Measurements from ENCODE around the gene CFL1. TPM values are rescaled to one million over a fixed set of nuclear protein-coding genes. Genes with fewer than 3 reads are reported as not detected.
A peak's percentile ranks its signal among the peaks of the same experiment; 100 is the strongest.
"Not testable (repeated sequence)": the region's sequence is repeated elsewhere in the genome, so short reads cannot be mapped to it uniquely, and the experiment has no call there.

CFL1 gene
- total RNA-seq, 1 donor from 2014 or later = 1,020 TPM

DNA sequence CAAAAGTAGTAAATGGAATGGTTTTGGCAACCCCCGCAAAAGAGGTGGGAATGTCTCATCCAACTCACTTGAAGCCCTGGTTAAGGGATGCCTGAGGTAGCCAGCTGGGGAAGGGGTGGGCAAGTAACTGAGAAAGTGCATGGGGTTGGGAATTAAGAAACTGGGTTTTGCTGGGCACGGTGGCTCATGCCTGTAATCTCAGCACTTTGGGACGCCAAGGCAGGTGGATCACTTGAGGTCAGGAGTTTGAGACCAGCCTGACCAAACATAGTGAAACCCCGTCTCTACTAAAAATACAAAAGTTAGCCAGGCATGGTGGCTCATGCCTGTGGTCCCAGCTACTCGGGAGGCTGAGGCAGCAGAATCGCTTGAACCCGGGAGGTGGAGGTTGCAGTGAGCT lies 9.3 kb downstream of the CFL1 start:
- DNase-seq (ENCODE audit: low spot score); H3K9me3 Mint-ChIP-seq; intact Hi-C loops (cut with micrococcal nuclease); H3K4me3 Mint-ChIP-seq; H3K4me1 Mint-ChIP-seq (ENCODE audit: low read depth); H3K27ac Mint-ChIP-seq; H3K27me3 Mint-ChIP-seq (ENCODE audit: insufficient read depth): not testable (repeated sequence)
- H3K36me3 Mint-ChIP-seq (ENCODE audit: low read depth) = peaks cover 24% of the 10 kb centered on the region

- Mint-ChIP-seq H3K27ac (no peak overlapping the region), H3K9me3 (peaks cover 9% of the 10 kb centered on the region), H3K4me3 (no peak overlapping the region), H3K27me3 (ENCODE audit: insufficient read depth) (peaks cover 1% of the 10 kb centered on the region), H3K36me3 (ENCODE audit: low read depth) (peaks cover 15% of the 10 kb centered on the region), H3K4me1 (ENCODE audit: low read depth) (no peaks in the 10 kb centered on the region)
- DNase-seq (ENCODE audit: low spot score) = no peak
- intact Hi-C loops (cut with micrococcal nuclease) = no loop called here
Measured at GRCh38 chr11:65847746-65848145, 10.2 kb downstream of the CFL1 start.

- H3K4me1 Mint-ChIP-seq (ENCODE audit: low read depth) = no peaks in the 10 kb centered on the region
- peaks cover 1% of the 10 kb centered on the region for H3K27me3 Mint-ChIP-seq (ENCODE audit: insufficient read depth)
- no peaks in the 10 kb centered on the region for H3K36me3 Mint-ChIP-seq (ENCODE audit: low read depth)
- intact Hi-C loops (cut with micrococcal nuclease) = no loop called here
- no peaks in the 10 kb centered on the region for H3K9me3 Mint-ChIP-seq
- no peak overlapping the region for H3K4me3 Mint-ChIP-seq
- DNase-seq (ENCODE audit: low spot score) = no peak
- no peak overlapping the region for H3K27ac Mint-ChIP-seq
Measured at GRCh38 chr11:65844231-65844872, 13.6 kb downstream of the CFL1 start.

DNA sequence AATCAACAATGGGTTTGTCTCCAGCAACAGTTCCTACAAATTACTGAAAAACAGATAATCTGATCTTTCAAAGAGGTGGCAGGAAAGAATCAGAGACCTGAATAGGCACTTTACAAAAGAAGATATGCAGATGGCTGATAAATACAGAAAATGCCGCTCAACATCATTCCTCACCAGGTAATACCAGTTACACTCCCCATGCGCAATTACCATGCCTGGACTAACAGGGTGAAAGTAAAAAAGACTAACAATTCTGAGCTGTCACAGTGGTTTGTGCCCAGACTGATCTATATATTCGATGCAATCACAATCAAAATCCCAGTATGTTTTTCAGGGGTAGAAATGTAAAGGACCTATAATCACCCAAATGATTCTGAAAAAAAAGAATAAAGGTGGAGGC lies 14.2 kb downstream of the CFL1 start:
- no peaks in the 10 kb centered on the region for H3K9me3 Mint-ChIP-seq
- no peaks in the 10 kb centered on the region for H3K36me3 Mint-ChIP-seq (ENCODE audit: low read depth)
- no peak for DNase-seq (ENCODE audit: low spot score)
- no peak overlapping the region for H3K27ac Mint-ChIP-seq
- H3K27me3 Mint-ChIP-seq (ENCODE audit: insufficient read depth) = peaks cover 1% of the 10 kb centered on the region
- intact Hi-C loops (cut with micrococcal nuclease) = no loop called here
- no peaks in the 10 kb centered on the region for H3K4me1 Mint-ChIP-seq (ENCODE audit: low read depth)
- no peak overlapping the region for H3K4me3 Mint-ChIP-seq

GRCh38 chr11:65842144-65842543 lies 15.8 kb downstream of the CFL1 start:
- intact Hi-C loops (cut with micrococcal nuclease) = no loop called here
- Mint-ChIP-seq H3K27ac (no peak overlapping the region), H3K36me3 (ENCODE audit: low read depth) (no peaks in the 10 kb centered on the region), H3K9me3 (no peaks in the 10 kb centered on the region), H3K4me3 (no peak overlapping the region), H3K27me3 (ENCODE audit: insufficient read depth) (no peaks in the 10 kb centered on the region), H3K4me1 (ENCODE audit: low read depth) (no peaks in the 10 kb centered on the region)
- DNase-seq (ENCODE audit: low spot score) = no peak

- no peak overlapping the region for H3K27ac Mint-ChIP-seq
- no peak overlapping the region for H3K4me3 Mint-ChIP-seq
- H3K27me3 Mint-ChIP-seq (ENCODE audit: insufficient read depth) = peaks cover 7% of the 10 kb centered on the region
- intact Hi-C loops (cut with micrococcal nuclease) = no loop called here
- no peak for DNase-seq (ENCODE audit: low spot score)
- peaks cover 5% of the 10 kb centered on the region for H3K36me3 Mint-ChIP-seq (ENCODE audit: low read depth)
- peaks cover 20% of the 10 kb centered on the region for H3K4me1 Mint-ChIP-seq (ENCODE audit: low read depth)
- no peaks in the 10 kb centered on the region for H3K9me3 Mint-ChIP-seq
Measured at GRCh38 chr11:65834202-65834601, 23.8 kb downstream of the CFL1 start.

DNA sequence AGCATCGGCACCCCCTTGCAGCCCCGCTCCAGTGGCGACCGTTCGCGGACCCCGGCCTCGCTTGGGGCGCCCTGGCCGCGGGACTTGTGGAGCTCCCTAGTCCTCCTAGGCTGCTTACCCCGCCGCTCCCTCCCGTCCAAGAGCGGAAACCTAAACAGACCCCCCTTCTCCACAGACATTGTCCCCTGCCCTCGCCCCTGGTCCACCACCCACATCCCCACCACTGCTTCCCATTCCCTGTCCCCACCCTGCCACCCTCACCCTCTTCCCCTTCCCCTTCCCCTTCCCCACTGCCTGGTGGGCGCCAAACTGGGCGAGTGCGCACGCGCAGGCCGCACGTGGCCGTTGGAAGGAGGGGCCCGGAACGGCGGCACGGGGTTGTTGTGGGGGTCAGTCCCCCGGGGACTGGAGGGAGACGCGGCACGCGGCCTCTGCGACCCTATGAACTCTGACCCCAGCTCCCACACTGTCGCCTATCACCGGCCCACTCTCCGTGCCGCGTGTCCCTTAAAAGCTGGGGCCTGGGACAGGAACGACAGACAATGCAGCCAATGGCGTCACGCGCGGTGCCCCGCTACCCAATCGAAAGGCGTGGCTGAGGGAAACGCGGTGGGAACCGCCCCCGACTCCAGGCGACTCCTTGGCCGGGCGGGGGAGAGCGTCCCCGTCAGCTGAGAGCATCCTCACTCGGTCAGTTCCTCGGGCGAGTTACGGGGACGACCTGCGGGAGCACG lies 24.5 kb downstream of the CFL1 start, which contains the start of gene SNX32:
TSS of gene SNX32 (plus strand) at position 667 of the 734 bp plus-strand sequence. CDS start 103 bp downstream, outside the sequence.
- peaks cover 9% of the 10 kb centered on the region for H3K27me3 Mint-ChIP-seq (ENCODE audit: insufficient read depth)
- intact Hi-C loops (cut with micrococcal nuclease) = loop anchor here (1.0 kb wide), 2 partner anchors 15 to 25 kb away; partner anchors contain the start of gene CFL1

DNA sequence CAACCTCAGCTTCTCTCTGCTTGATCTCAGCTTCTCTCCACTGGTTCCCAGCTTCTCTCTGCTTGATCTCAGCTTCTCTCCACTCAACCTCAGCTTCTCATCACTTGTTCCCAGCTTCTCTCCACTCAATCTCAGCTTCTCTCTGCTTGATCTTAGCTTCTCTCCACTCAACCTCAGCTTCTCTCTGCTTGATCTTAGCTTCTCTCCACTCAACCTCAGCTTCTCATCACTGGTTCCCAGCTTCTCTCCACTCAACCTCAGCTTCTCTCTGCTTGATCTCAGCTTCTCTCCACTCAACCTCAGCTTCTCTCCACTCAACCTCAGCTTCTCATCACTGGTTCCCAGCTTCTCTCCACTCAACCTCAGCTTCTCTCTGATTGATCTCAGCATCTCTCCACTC lies 25.7 kb downstream of the CFL1 start:
- peaks cover 32% of the 10 kb centered on the region for H3K4me1 Mint-ChIP-seq (ENCODE audit: low read depth)
- intact Hi-C loops (cut with micrococcal nuclease); DNase-seq (ENCODE audit: low spot score); H3K9me3 Mint-ChIP-seq; H3K27ac Mint-ChIP-seq; H3K36me3 Mint-ChIP-seq (ENCODE audit: low read depth); H3K27me3 Mint-ChIP-seq (ENCODE audit: insufficient read depth): not testable (repeated sequence)
- peak overlapping the region; percentile 1 for H3K4me3 Mint-ChIP-seq

More for the DNA sequence above, 24.5 kb downstream of the CFL1 start, which contains the start of gene SNX32:
- Mint-ChIP-seq H3K36me3 (ENCODE audit: low read depth) (peaks cover 5% of the 10 kb centered on the region), H3K9me3 (no peaks in the 10 kb centered on the region), H3K27ac (no peak within 1 kb of the TSS), H3K4me3 (no peak within 1 kb of the TSS), H3K4me1 (ENCODE audit: low read depth) (peaks cover 23% of the 10 kb centered on the region)
- DNase-seq (ENCODE audit: low spot score) = peak; percentile 93

GRCh38 chr11:65829459-65829858 lies 28.5 kb downstream of the CFL1 start:
- Mint-ChIP-seq H3K4me1 (ENCODE audit: low read depth) (peaks cover 33% of the 10 kb centered on the region), H3K27me3 (ENCODE audit: insufficient read depth) (peaks cover 9% of the 10 kb centered on the region), H3K27ac (no peak overlapping the region), H3K36me3 (ENCODE audit: low read depth) (peaks cover 5% of the 10 kb centered on the region), H3K9me3 (no peaks in the 10 kb centered on the region), H3K4me3 (no peak overlapping the region)
- DNase-seq (ENCODE audit: low spot score) = no peak
- intact Hi-C loops (cut with micrococcal nuclease) = no loop called here

- Mint-ChIP-seq H3K27ac (peak overlapping the region; percentile 45), H3K9me3 (no peaks in the 10 kb centered on the region), H3K4me3 (no peak overlapping the region), H3K27me3 (ENCODE audit: insufficient read depth) (peaks cover 3% of the 10 kb centered on the region), H3K36me3 (ENCODE audit: low read depth) (no peaks in the 10 kb centered on the region), H3K4me1 (ENCODE audit: low read depth) (peaks cover 23% of the 10 kb centered on the region)
- intact Hi-C loops (cut with micrococcal nuclease) = no loop called here
- DNase-seq (ENCODE audit: low spot score) = no peak
Measured at GRCh38 chr11:65826984-65827735, 30.8 kb downstream of the CFL1 start.

DNA sequence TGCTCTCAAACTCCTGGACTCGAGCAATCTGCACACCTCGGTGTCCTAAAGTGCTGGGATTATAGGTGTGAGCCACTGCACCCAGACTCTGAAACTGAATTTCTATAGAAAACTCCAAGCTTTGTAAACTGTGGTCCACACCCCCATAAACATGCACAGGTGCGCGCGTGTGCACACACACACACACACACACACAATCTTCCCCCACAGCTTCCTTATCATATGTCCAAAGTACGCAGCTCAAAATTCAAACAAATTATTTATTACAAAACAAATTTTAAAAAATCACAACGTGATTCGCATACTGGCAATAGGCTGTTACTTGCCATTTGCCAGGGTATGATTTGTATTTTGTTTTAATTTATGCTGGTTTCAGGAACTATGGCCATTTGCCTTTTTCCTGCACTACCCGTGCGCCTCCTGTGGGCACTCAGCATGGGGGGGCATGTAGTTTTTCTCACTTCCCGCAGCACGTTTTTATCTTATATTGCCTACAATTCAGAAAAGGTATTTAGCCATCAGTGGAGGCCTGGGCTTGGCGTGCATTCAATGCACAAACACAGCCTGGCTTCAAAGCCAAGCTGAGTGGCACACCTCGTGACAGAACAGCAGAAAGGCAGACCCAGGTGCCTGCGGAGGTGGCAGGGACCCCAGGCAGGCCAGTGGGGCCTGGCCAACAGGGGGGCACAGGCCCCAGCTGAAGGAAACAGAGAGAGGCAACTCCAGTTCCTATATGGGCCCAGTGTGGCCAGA lies 35.0 kb downstream of the CFL1 start:
- no peak for DNase-seq (ENCODE audit: low spot score)
- Mint-ChIP-seq H3K36me3 (ENCODE audit: low read depth) (no peaks in the 10 kb centered on the region), H3K4me3 (no peak overlapping the region), H3K4me1 (ENCODE audit: low read depth) (peaks cover 14% of the 10 kb centered on the region), H3K27me3 (ENCODE audit: insufficient read depth) (no peaks in the 10 kb centered on the region), H3K27ac (no peak overlapping the region), H3K9me3 (no peaks in the 10 kb centered on the region)
- intact Hi-C loops (cut with micrococcal nuclease) = no loop called here

DNA sequence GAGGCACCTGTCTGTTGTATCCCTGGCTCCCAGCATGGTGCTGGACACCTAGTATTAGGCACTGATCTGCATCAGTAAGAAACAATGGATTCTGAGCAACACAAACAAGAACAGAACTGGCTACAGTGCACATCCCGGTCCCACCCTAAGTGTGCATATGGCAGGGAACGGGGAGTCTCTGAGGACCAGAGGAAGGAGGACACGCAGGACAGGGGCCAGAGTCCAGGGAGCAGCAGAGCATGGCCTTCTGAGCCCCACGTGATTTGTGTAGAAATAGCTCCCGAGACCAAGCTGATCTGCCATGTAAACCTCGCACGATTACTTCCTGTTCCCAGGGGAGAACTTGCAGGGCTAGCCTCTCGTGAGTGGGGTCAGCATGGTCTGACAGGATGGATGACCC lies 36.9 kb downstream of the CFL1 start:
- intact Hi-C loops (cut with micrococcal nuclease) = no loop called here
- Mint-ChIP-seq H3K27ac (no peak overlapping the region), H3K27me3 (ENCODE audit: insufficient read depth) (no peaks in the 10 kb centered on the region), H3K9me3 (no peaks in the 10 kb centered on the region), H3K36me3 (ENCODE audit: low read depth) (no peaks in the 10 kb centered on the region), H3K4me1 (ENCODE audit: low read depth) (peaks cover 19% of the 10 kb centered on the region), H3K4me3 (no peak overlapping the region)
- no peak for DNase-seq (ENCODE audit: low spot score)
